Measurements from ENCODE around the gene OLFML2A.
A peak's percentile ranks its signal among the peaks of the same experiment; 100 is the strongest.

Gene OLFML2A

GRCh38 chr9:124766326-124766725, 10.6 kb upstream of the OLFML2A start:
- peak overlapping the region; percentile 61 for H3K27ac ChIP-seq
- no peak for TF ChIP-seq CTCF (IDR thresholded peaks at IDR 0.05)
- no peaks in the 10 kb centered on the region for H3K9me3 ChIP-seq
- H3K4me1 ChIP-seq (ENCODE audit: control insufficient read depth in 1 of 2, insufficient read depth in 1 of 2, low read depth in 1 of 2, low read length in 1 of 2) = peaks cover 66 to 67% of the 10 kb centered on the region in 2 experiments
- H3K27me3 ChIP-seq = no peaks in the 10 kb centered on the region
- peak overlapping the region in 1 of 2 experiments; percentile 15 for H3K4me3 ChIP-seq (ENCODE audit: low read depth in 1 of 2, low read length in 1 of 2)
- no peaks in the 10 kb centered on the region for H3K36me3 ChIP-seq

- TF ChIP-seq CTCF (IDR thresholded peaks at IDR 0.05) = peak; percentile 23
- H3K36me3 ChIP-seq = no peaks in the 10 kb centered on the region
- H3K4me3 ChIP-seq (ENCODE audit: low read depth in 1 of 2, low read length in 1 of 2) = peak overlapping the region in 1 of 2 experiments; percentile 15
- H3K9me3 ChIP-seq = no peaks in the 10 kb centered on the region
- H3K4me1 ChIP-seq (ENCODE audit: control insufficient read depth in 1 of 2, insufficient read depth in 1 of 2, low read depth in 1 of 2, low read length in 1 of 2) = peaks cover 64 to 65% of the 10 kb centered on the region in 2 experiments
- peak overlapping the region; percentile 61 for H3K27ac ChIP-seq
- H3K27me3 ChIP-seq = no peaks in the 10 kb centered on the region
Measured at GRCh38 chr9:124766815-124767554, 9.9 kb upstream of the OLFML2A start.

GRCh38 chr9:124767821-124768220, 9.1 kb upstream of the OLFML2A start:
- Histone ChIP-seq H3K9me3 (no peaks in the 10 kb centered on the region), H3K36me3 (no peaks in the 10 kb centered on the region), H3K27me3 (no peaks in the 10 kb centered on the region), H3K4me1 (ENCODE audit: control insufficient read depth in 1 of 2, insufficient read depth in 1 of 2, low read depth in 1 of 2, low read length in 1 of 2) (peaks cover 61 to 63% of the 10 kb centered on the region in 2 experiments), H3K27ac (no peak overlapping the region), H3K4me3 (ENCODE audit: low read depth in 1 of 2, low read length in 1 of 2) (peak overlapping the region in 1 of 2 experiments; percentile 15)
- TF ChIP-seq CTCF (IDR thresholded peaks at IDR 0.05) = no peak

- H3K36me3 ChIP-seq = no peaks in the 10 kb centered on the region
Measured at GRCh38 chr9:124768334-124768733, 8.6 kb upstream of the OLFML2A start.

GRCh38 chr9:124768750-124769548, 8.0 kb upstream of the OLFML2A start:
- no peaks in the 10 kb centered on the region for H3K27me3 ChIP-seq
- peak overlapping the region; percentile 94 for H3K27ac ChIP-seq
- peaks cover 60 to 61% of the 10 kb centered on the region in 2 experiments for H3K4me1 ChIP-seq (ENCODE audit: control insufficient read depth in 1 of 2, insufficient read depth in 1 of 2, low read depth in 1 of 2, low read length in 1 of 2)
- H3K9me3 ChIP-seq = no peaks in the 10 kb centered on the region
- H3K36me3 ChIP-seq = no peaks in the 10 kb centered on the region
- TF ChIP-seq CTCF (IDR thresholded peaks at IDR 0.05) = no peak
- peak overlapping the region; percentile 83 to 96 for H3K4me3 ChIP-seq (ENCODE audit: low read depth in 1 of 2, low read length in 1 of 2)

More at GRCh38 chr9:124768334-124768733, 8.6 kb upstream of the OLFML2A start:
- Histone ChIP-seq H3K27me3 (no peaks in the 10 kb centered on the region), H3K4me3 (ENCODE audit: low read depth in 1 of 2, low read length in 1 of 2) (no peak overlapping the region), H3K27ac (no peak overlapping the region), H3K9me3 (no peaks in the 10 kb centered on the region), H3K4me1 (ENCODE audit: control insufficient read depth in 1 of 2, insufficient read depth in 1 of 2, low read depth in 1 of 2, low read length in 1 of 2) (peaks cover 60 to 61% of the 10 kb centered on the region in 2 experiments)
- no peak for TF ChIP-seq CTCF (IDR thresholded peaks at IDR 0.05)
